GM23338 (cell line): Measurements from ENCODE around the gene ADPRHL1. TPM values are rescaled to one million over a fixed set of nuclear protein-coding genes. Genes with fewer than 3 reads are reported as not detected.

Experiments
- ATAC-seq: fragments of 200-7000 bp; cut with Tn5 transposase; 3 replicates; pipeline ENCODE4 v1.9.1; 2020
- DNase-seq: peaks from one replicate; pipeline ENCODE4 v3.0.0-alpha.2; 2015; ENCODE audit warnings: low spot score
- H2AFZ ChIP-seq: fragments of 200-600 bp; sonication (generic); 2 replicates; pipeline ENCODE4 v1.8.0; 2016; ENCODE audit warnings: antibody characterized with exemption, mild to moderate bottlenecking, moderate library complexity
- H3F3A ChIP-seq: fragments of 200-600 bp; sonication (generic); replicated peaks from 2 replicates; pipeline ENCODE4 v1.8.0; 2017; ENCODE audit warnings: antibody characterized with exemption, mixed run types, low read depth
- H3K27ac ChIP-seq: fragments of 200-600 bp; sonication (generic); 2 replicates; pipeline ENCODE4 v1.6.1; 2016; ENCODE audit warnings: low read depth
- H3K27me3 ChIP-seq: fragments of 200-600 bp; sonication (generic); 2 replicates; pipeline ENCODE4 v1.8.0; 2016; ENCODE audit warnings: mild to moderate bottlenecking, mixed run types, moderate library complexity; ENCODE audit not compliant: insufficient read depth
- H3K36me3 ChIP-seq: fragments of 200-600 bp; sonication (generic); 2 replicates; pipeline ENCODE4 v1.8.0; 2016; ENCODE audit warnings: mild to moderate bottlenecking; ENCODE audit not compliant: insufficient read depth
- H3K4me1 ChIP-seq: fragments of 200-600 bp; sonication (generic); 2 replicates; pipeline ENCODE4 v1.8.0; 2016; ENCODE audit warnings: mild to moderate bottlenecking, moderate library complexity; ENCODE audit not compliant: insufficient read depth
- H3K4me2 ChIP-seq: fragments of 200-600 bp; sonication (generic); 2 replicates; pipeline ENCODE4 v1.7.1; 2017; ENCODE audit warnings: mixed run types
- H3K4me3 ChIP-seq: fragments of 200-600 bp; sonication (generic); 2 replicates; pipeline ENCODE4 v1.6.1; 2016; ENCODE audit warnings: mixed run types
- H3K79me2 ChIP-seq: fragments of 200-600 bp; sonication (generic); replicated peaks from 2 replicates; pipeline ENCODE4 v1.8.0; 2017; ENCODE audit warnings: mild to moderate bottlenecking; ENCODE audit not compliant: insufficient read depth
- H3K9me2 ChIP-seq: fragments of 200-600 bp; sonication (generic); 2 replicates; pipeline ENCODE4 v1.8.0; 2017; ENCODE audit not compliant: insufficient read depth
- H4K20me1 ChIP-seq: fragments of 200-600 bp; sonication (generic); replicated peaks from 2 replicates; pipeline ENCODE4 v1.8.0; 2017; ENCODE audit warnings: mild to moderate bottlenecking; ENCODE audit not compliant: insufficient read depth
- H3K27ac Mint-ChIP-seq: 2 replicates; pipeline ENCODE4 v1.8.0; 2020; ENCODE audit warnings: inconsistent platforms, mild to moderate bottlenecking, moderate library complexity, mixed read lengths
- H3K27me3 Mint-ChIP-seq: 3 replicates; pipeline ENCODE4 v1.8.0; 2022; ENCODE audit warnings: low read depth, mild to moderate bottlenecking, moderate library complexity, mixed read lengths, inconsistent platforms; ENCODE audit not compliant: insufficient read depth, poor library complexity
- H3K36me3 Mint-ChIP-seq: 3 replicates; pipeline ENCODE4 v1.8.0; 2021; ENCODE audit warnings: low read depth, mild to moderate bottlenecking, inconsistent platforms, moderate library complexity, mixed read lengths
- H3K4me1 Mint-ChIP-seq: 3 replicates; pipeline ENCODE4 v1.8.0; 2020; ENCODE audit warnings: mild to moderate bottlenecking, inconsistent platforms, mixed read lengths
- H3K4me3 Mint-ChIP-seq: 3 replicates; pipeline ENCODE4 v1.8.0; 2021; ENCODE audit warnings: moderate library complexity, mild to moderate bottlenecking, inconsistent platforms, mixed read lengths
- H3K9me3 Mint-ChIP-seq: 3 replicates; pipeline ENCODE4 v1.8.0; 2020; ENCODE audit warnings: moderate library complexity, mild to moderate bottlenecking, inconsistent platforms, mixed read lengths
- CREB1 ChIP-seq: fragments of 250-450 bp; sonication (Bioruptor Pico); IDR thresholded peaks from 2 replicates; pipeline ENCODE4 v1.5.0; 2020; ENCODE audit warnings: low read depth, mild to moderate bottlenecking, moderate library complexity
- ETS1 ChIP-seq: IDR thresholded peaks from 2 replicates; pipeline ENCODE4 v1.6.1; 2016; ENCODE audit warnings: antibody characterized with exemption
- EZH2 ChIP-seq: fragments of 200-600 bp; sonication (generic); IDR thresholded peaks from one replicate; pipeline ENCODE4 v1.8.0; 2017; ENCODE audit warnings: antibody characterized with exemption, mild to moderate bottlenecking, low read depth; ENCODE audit not compliant: unreplicated experiment
- EZH2phosphoT487 ChIP-seq: fragments of 200-600 bp; sonication (generic); IDR thresholded peaks from one replicate; pipeline ENCODE4 v1.8.1; 2018; ENCODE audit warnings: antibody characterized with exemption; ENCODE audit not compliant: unreplicated experiment
- JUNB ChIP-seq: IDR thresholded peaks from one replicate; pipeline ENCODE4 v1.6.1; 2016; ENCODE audit warnings: antibody characterized with exemption; ENCODE audit not compliant: unreplicated experiment
- NANOG ChIP-seq: IDR thresholded peaks from 2 replicates; pipeline ENCODE4 v1.6.1; 2016; ENCODE audit warnings: antibody characterized with exemption, borderline replicate concordance
- POLR2AphosphoS5 ChIP-seq: IDR thresholded peaks from 2 replicates; pipeline ENCODE4 v1.6.1; 2016; ENCODE audit warnings: antibody characterized with exemption, low read depth
- REST ChIP-seq: IDR thresholded peaks from one replicate; pipeline ENCODE4 v1.6.1; 2018; ENCODE audit warnings: antibody characterized with exemption; ENCODE audit not compliant: unreplicated experiment
- STAT1 ChIP-seq: IDR thresholded peaks from one replicate; pipeline ENCODE4 v1.6.1; 2016; ENCODE audit warnings: antibody characterized with exemption; ENCODE audit not compliant: unreplicated experiment
- ZNF331 ChIP-seq: fragments of 250-450 bp; sonication (Bioruptor Pico); IDR thresholded peaks from 2 replicates; pipeline ENCODE4 v1.5.0; 2020; ENCODE audit warnings: low read depth, mild to moderate bottlenecking, moderate library complexity
- polyA plus RNA-seq: library from polyadenylated mRNA; unstranded; fragments of >200 nt; fragmentation: Nextera tagmentation; extraction: Ambion mirVana; gene quantifications from 2 replicates; pipeline ENCODE4 v1.2.1, GENCODE V29; 2016
- total RNA-seq: library from RNA; depleted of rRNA; stranded (reverse); fragments of >200 nt; shearing (Covaris generic); gene quantifications from 2 replicates; pipeline ENCODE4 v1.2.3, GENCODE V29; 2014
- TF ChIP-seq, protein P1 (sequence below): fragments of 250-450 bp; sonication (Bioruptor Pico); IDR thresholded peaks from 2 replicates; pipeline ENCODE4 v1.5.0; 2020; ENCODE audit warnings: mild to moderate bottlenecking, moderate library complexity
- TF ChIP-seq, protein P2 (sequence below), 2 experiments: fragments of 200-600 bp in 1 of 2; sonication (generic) in 1 of 2; conservative IDR thresholded peaks; 2 replicates each; pipeline versions ENCODE4 v1.5.1 to v1.6.1; 2016 to 2017; ENCODE audit warnings: antibody characterized with exemption in 2 of 2, low read depth in 2 of 2, mild to moderate bottlenecking in 2 of 2, moderate library complexity in 1 of 2

Gene ADPRHL1
- total and polyA plus RNA-seq, 2 experiments from 2014 or later = 0.80 to 1.0 TPM

- Histone ChIP-seq H3K36me3 (no peaks in the 10 kb centered on the region), H2AFZ (0 out of 2 replicates have a peak overlapping the region, but pooled peaks have one; percentile 32), H3K4me1 (no peaks in the 10 kb centered on the region), H3K27me3 (no peaks in the 10 kb centered on the region), H3K9me2 (no peaks in the 10 kb centered on the region), H3K4me2 (no peak overlapping the region), H4K20me1 (no peaks in the 10 kb centered on the region), H3K79me2 (no peaks in the 10 kb centered on the region), H3K4me3 (no peak overlapping the region), H3K27ac (no peak overlapping the region), H3F3A (peaks cover 8% of the 10 kb centered on the region; the same call in 1 of the 2 replicates)
- TF ChIP-seq STAT1 (no peak), EZH2phosphoT487 (no peak), EZH2 (no peak), ZNF331 (no peak), NANOG (no peak), JUNB (no peak), POLR2AphosphoS5 (no peak), REST (no peak), ETS1 (no peak), CREB1 (CRISPR knock-in tag) (no peak)
- TF ChIP-seq, protein P1, sequence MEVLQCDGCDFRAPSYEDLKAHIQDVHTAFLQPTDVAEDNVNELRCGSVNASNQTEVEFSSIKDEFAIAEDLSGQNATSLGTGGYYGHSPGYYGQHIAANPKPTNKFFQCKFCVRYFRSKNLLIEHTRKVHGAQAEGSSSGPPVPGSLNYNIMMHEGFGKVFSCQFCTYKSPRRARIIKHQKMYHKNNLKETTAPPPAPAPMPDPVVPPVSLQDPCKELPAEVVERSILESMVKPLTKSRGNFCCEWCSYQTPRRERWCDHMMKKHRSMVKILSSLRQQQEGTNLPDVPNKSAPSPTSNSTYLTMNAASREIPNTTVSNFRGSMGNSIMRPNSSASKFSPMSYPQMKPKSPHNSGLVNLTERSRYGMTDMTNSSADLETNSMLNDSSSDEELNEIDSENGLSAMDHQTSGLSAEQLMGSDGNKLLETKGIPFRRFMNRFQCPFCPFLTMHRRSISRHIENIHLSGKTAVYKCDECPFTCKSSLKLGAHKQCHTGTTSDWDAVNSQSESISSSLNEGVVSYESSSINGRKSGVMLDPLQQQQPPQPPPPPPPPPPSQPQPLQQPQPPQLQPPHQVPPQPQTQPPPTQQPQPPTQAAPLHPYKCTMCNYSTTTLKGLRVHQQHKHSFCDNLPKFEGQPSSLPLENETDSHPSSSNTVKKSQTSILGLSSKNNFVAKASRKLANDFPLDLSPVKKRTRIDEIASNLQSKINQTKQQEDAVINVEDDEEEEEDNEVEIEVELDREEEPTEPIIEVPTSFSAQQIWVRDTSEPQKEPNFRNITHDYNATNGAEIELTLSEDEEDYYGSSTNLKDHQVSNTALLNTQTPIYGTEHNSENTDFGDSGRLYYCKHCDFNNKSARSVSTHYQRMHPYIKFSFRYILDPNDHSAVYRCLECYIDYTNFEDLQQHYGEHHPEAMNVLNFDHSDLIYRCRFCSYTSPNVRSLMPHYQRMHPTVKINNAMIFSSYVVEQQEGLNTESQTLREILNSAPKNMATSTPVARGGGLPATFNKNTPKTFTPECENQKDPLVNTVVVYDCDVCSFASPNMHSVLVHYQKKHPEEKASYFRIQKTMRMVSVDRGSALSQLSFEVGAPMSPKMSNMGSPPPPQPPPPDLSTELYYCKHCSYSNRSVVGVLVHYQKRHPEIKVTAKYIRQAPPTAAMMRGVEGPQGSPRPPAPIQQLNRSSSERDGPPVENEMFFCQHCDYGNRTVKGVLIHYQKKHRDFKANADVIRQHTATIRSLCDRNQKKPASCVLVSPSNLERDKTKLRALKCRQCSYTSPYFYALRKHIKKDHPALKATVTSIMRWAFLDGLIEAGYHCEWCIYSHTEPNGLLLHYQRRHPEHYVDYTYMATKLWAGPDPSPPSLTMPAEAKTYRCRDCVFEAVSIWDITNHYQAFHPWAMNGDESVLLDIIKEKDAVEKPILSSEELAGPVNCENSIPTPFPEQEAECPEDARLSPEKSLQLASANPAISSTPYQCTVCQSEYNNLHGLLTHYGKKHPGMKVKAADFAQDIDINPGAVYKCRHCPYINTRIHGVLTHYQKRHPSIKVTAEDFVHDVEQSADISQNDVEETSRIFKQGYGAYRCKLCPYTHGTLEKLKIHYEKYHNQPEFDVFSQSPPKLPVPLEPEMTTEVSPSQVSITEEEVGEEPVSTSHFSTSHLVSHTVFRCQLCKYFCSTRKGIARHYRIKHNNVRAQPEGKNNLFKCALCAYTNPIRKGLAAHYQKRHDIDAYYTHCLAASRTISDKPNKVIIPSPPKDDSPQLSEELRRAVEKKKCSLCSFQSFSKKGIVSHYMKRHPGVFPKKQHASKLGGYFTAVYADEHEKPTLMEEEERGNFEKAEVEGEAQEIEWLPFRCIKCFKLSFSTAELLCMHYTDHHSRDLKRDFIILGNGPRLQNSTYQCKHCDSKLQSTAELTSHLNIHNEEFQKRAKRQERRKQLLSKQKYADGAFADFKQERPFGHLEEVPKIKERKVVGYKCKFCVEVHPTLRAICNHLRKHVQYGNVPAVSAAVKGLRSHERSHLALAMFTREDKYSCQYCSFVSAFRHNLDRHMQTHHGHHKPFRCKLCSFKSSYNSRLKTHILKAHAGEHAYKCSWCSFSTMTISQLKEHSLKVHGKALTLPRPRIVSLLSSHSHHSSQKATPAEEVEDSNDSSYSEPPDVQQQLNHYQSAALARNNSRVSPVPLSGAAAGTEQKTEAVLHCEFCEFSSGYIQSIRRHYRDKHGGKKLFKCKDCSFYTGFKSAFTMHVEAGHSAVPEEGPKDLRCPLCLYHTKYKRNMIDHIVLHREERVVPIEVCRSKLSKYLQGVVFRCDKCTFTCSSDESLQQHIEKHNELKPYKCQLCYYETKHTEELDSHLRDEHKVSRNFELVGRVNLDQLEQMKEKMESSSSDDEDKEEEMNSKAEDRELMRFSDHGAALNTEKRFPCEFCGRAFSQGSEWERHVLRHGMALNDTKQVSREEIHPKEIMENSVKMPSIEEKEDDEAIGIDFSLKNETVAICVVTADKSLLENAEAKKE = no peak
- TF ChIP-seq, protein P2, sequence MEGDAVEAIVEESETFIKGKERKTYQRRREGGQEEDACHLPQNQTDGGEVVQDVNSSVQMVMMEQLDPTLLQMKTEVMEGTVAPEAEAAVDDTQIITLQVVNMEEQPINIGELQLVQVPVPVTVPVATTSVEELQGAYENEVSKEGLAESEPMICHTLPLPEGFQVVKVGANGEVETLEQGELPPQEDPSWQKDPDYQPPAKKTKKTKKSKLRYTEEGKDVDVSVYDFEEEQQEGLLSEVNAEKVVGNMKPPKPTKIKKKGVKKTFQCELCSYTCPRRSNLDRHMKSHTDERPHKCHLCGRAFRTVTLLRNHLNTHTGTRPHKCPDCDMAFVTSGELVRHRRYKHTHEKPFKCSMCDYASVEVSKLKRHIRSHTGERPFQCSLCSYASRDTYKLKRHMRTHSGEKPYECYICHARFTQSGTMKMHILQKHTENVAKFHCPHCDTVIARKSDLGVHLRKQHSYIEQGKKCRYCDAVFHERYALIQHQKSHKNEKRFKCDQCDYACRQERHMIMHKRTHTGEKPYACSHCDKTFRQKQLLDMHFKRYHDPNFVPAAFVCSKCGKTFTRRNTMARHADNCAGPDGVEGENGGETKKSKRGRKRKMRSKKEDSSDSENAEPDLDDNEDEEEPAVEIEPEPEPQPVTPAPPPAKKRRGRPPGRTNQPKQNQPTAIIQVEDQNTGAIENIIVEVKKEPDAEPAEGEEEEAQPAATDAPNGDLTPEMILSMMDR (conservative IDR thresholded peaks at IDR 0.05; ENCODE audit: low read depth in 2 of 2) = no peak
- H3K9me3 Mint-ChIP-seq = peaks cover 3% of the 10 kb centered on the region; the same call in 2 of the 3 replicates
- DNase-seq (no peak), ATAC-seq (no peak)
- no peak overlapping the region for H3K27ac Mint-ChIP-seq
- no peaks in the 10 kb centered on the region for H3K36me3 Mint-ChIP-seq
- no peaks in the 10 kb centered on the region; the same call in 1 of the 3 replicates for H3K4me1 Mint-ChIP-seq
- peaks cover 20% of the 10 kb centered on the region for H3K27me3 Mint-ChIP-seq
- H3K4me3 Mint-ChIP-seq = no peak overlapping the region; the same call in 2 of the 3 replicates
These were observed 40.0 kb downstream of the ADPRHL1 start for GRCh38 chr13:113413178-113413897.
